Upper lobe of right lung (tissue), 1 donor: ENCODE data around the gene TMEM61. TPM values are rescaled to one million over a fixed set of nuclear protein-coding genes. Genes with fewer than 3 reads are reported as not detected.
A peak's percentile ranks its signal among the peaks of the same experiment; 100 is the strongest.

Experiments
- ATAC-seq: fragments of 200-7000 bp; cut with Tn5 transposase; one replicate; pipeline ENCODE4 v1.9.1; 2020; ENCODE audit warnings: mild to moderate bottlenecking, moderate library complexity
- DNase-seq: peaks from one replicate; pipeline ENCODE4 v3.0.0-alpha.2; 2020
- H3K27ac ChIP-seq: fragments of 200-600 bp; one replicate; pipeline ENCODE4 v1.8.0; 2022
- H3K27me3 ChIP-seq: fragments of 200-600 bp; one replicate; pipeline ENCODE4 v1.8.0; 2022; ENCODE audit warnings: mild to moderate bottlenecking
- H3K36me3 ChIP-seq: fragments of 200-600 bp; one replicate; pipeline ENCODE4 v1.8.0; 2022
- H3K4me1 ChIP-seq: fragments of 200-600 bp; one replicate; pipeline ENCODE4 v1.8.0; 2022
- H3K4me3 ChIP-seq: fragments of 200-600 bp; one replicate; pipeline ENCODE4 v1.8.0; 2022; ENCODE audit warnings: mild to moderate bottlenecking
- H3K9me3 ChIP-seq: fragments of 200-600 bp; one replicate; pipeline ENCODE4 v1.8.0; 2022
- CTCF ChIP-seq: fragments of 200-600 bp; IDR thresholded peaks from one replicate; pipeline ENCODE4 v1.8.0; 2022; ENCODE audit warnings: antibody characterized with exemption
- intact Hi-C: fragments of 100-400 bp; cut with DNase I; formaldehyde crosslinking; loops from one replicate; pipeline ENCODE4 v1.11.0; 2022
- total RNA-seq: library from RNA; stranded (reverse); fragmentation: NEBNext Ultra II Directional; extraction: Animal tissue kit (Norgen Biotek cat#: 25700); gene quantifications from one replicate; pipeline ENCODE4 v1.2.1, GENCODE V29; 2021
- donor health status: DM: no; HTN: yes; CAD: no; lungs with severe emphysema.

The TMEM61 gene
- total RNA-seq, 1 donor from 2014 or later, result 2.3 TPM

- no peak for TF ChIP-seq CTCF
- H3K27me3 ChIP-seq, result no peaks in the 10 kb centered on the region
- no peaks in the 10 kb centered on the region for H3K9me3 ChIP-seq
- intact Hi-C loops, result no loop called here
- no peaks in the 10 kb centered on the region for H3K36me3 ChIP-seq
- no peaks in the 10 kb centered on the region for H3K4me1 ChIP-seq
- no peak overlapping the region for H3K4me3 ChIP-seq
- no peak for ATAC-seq
- DNase-seq, result no peak
- H3K27ac ChIP-seq, result no peak overlapping the region
Observed at GRCh38 chr1:54972436-54972835, 8.0 kb upstream of the TMEM61 start.

GRCh38 chr1:54973205-54973921 is 7.1 kb upstream of the TMEM61 start:
- Histone ChIP-seq H3K4me3 (no peak overlapping the region), H3K27ac (peak overlapping the region; percentile 51), H3K36me3 (no peaks in the 10 kb centered on the region), H3K4me1 (no peaks in the 10 kb centered on the region), H3K27me3 (no peaks in the 10 kb centered on the region), H3K9me3 (no peaks in the 10 kb centered on the region)
- intact Hi-C loops, result no loop called here
- DNase-seq (no peak), ATAC-seq (peak; percentile 72)
- TF ChIP-seq CTCF, result peak; percentile 19

GRCh38 chr1:54975356-54976108 is 4.9 kb upstream of the TMEM61 start:
- TF ChIP-seq CTCF, result no peak
- DNase-seq (no peak), ATAC-seq (no peak)
- Histone ChIP-seq H3K27me3 (no peaks in the 10 kb centered on the region), H3K4me3 (no peak overlapping the region), H3K36me3 (no peaks in the 10 kb centered on the region), H3K27ac (no peak overlapping the region), H3K4me1 (no peaks in the 10 kb centered on the region), H3K9me3 (no peaks in the 10 kb centered on the region)
- intact Hi-C loops, result no loop called here

- no peak for ATAC-seq
- no peak for TF ChIP-seq CTCF
- no peak overlapping the region for H3K27ac ChIP-seq
- no peaks in the 10 kb centered on the region for H3K4me1 ChIP-seq
- H3K36me3 ChIP-seq, result no peaks in the 10 kb centered on the region
- no peak for DNase-seq
- intact Hi-C loops, result no loop called here
- H3K9me3 ChIP-seq, result no peaks in the 10 kb centered on the region
- H3K4me3 ChIP-seq, result no peak overlapping the region
- no peaks in the 10 kb centered on the region for H3K27me3 ChIP-seq
Observed at GRCh38 chr1:54976747-54977146, 3.7 kb upstream of the TMEM61 start.

- intact Hi-C loops, result no loop called here
Observed at GRCh38 chr1:54977533-54978297, 2.7 kb upstream of the TMEM61 start.

More at GRCh38 chr1:54977533-54978297, 2.7 kb upstream of the TMEM61 start:
- no peak for TF ChIP-seq CTCF
- no peak for DNase-seq
- ATAC-seq, result no peak
- Histone ChIP-seq H3K27ac (no peak overlapping the region), H3K36me3 (no peaks in the 10 kb centered on the region), H3K4me1 (no peaks in the 10 kb centered on the region), H3K27me3 (no peaks in the 10 kb centered on the region), H3K4me3 (no peak overlapping the region), H3K9me3 (no peaks in the 10 kb centered on the region)
